Upper lobe of right lung (tissue), 1 donor: ENCODE measurements around the gene ALPP. TPM values are rescaled to one million over a fixed set of nuclear protein-coding genes. Genes with fewer than 3 reads are reported as not detected.
"Not testable (repeated sequence)": the region's sequence is repeated elsewhere in the genome, so short reads cannot be mapped to it uniquely, and the experiment has no call there.

ENCODE experiments used
- ATAC-seq: fragments of 200-7000 bp; cut with Tn5 transposase; one replicate; pipeline ENCODE4 v1.9.1; 2020; ENCODE audit warnings: mild to moderate bottlenecking, moderate library complexity
- DNase-seq: peaks from one replicate; pipeline ENCODE4 v3.0.0-alpha.2; 2020
- H3K27ac ChIP-seq: fragments of 200-600 bp; one replicate; pipeline ENCODE4 v1.8.0; 2022
- H3K27me3 ChIP-seq: fragments of 200-600 bp; one replicate; pipeline ENCODE4 v1.8.0; 2022; ENCODE audit warnings: mild to moderate bottlenecking
- H3K36me3 ChIP-seq: fragments of 200-600 bp; one replicate; pipeline ENCODE4 v1.8.0; 2022
- H3K4me1 ChIP-seq: fragments of 200-600 bp; one replicate; pipeline ENCODE4 v1.8.0; 2022
- H3K4me3 ChIP-seq: fragments of 200-600 bp; one replicate; pipeline ENCODE4 v1.8.0; 2022; ENCODE audit warnings: mild to moderate bottlenecking
- H3K9me3 ChIP-seq: fragments of 200-600 bp; one replicate; pipeline ENCODE4 v1.8.0; 2022
- CTCF ChIP-seq: fragments of 200-600 bp; IDR thresholded peaks from one replicate; pipeline ENCODE4 v1.8.0; 2022; ENCODE audit warnings: antibody characterized with exemption
- intact Hi-C: fragments of 100-400 bp; cut with DNase I; formaldehyde crosslinking; loops from one replicate; pipeline ENCODE4 v1.11.0; 2022
- total RNA-seq: library from RNA; stranded (reverse); fragmentation: NEBNext Ultra II Directional; extraction: Animal tissue kit (Norgen Biotek cat#: 25700); gene quantifications from one replicate; pipeline ENCODE4 v1.2.1, GENCODE V29; 2021
- donor health status: DM: no; HTN: yes; CAD: no; lungs with severe emphysema.

ALPP gene
- total RNA-seq, 1 donor from 2014 or later: 9.5 TPM

GRCh38 chr2:232361646-232362045, 16.9 kb upstream of the ALPP start:
- Histone ChIP-seq H3K27ac (no peak overlapping the region), H3K4me1 (no peaks in the 10 kb centered on the region), H3K36me3 (no peaks in the 10 kb centered on the region), H3K27me3 (no peaks in the 10 kb centered on the region), H3K4me3 (no peak overlapping the region), H3K9me3 (no peaks in the 10 kb centered on the region)
- TF ChIP-seq CTCF: no peak
- intact Hi-C loops: no loop called here
- DNase-seq (no peak), ATAC-seq (no peak)

- Histone ChIP-seq H3K27ac (no peak overlapping the region), H3K27me3 (no peaks in the 10 kb centered on the region), H3K36me3 (no peaks in the 10 kb centered on the region), H3K9me3 (no peaks in the 10 kb centered on the region), H3K4me3 (no peak overlapping the region), H3K4me1 (no peaks in the 10 kb centered on the region)
- ATAC-seq: no peak
- peak; percentile 50 for DNase-seq
- TF ChIP-seq CTCF: no peak
- intact Hi-C loops: no loop called here
Observed at GRCh38 chr2:232362174-232362900, 16.2 kb upstream of the ALPP start.

GRCh38 chr2:232363064-232363783, 15.3 kb upstream of the ALPP start:
- DNase-seq (peak; percentile 39), ATAC-seq (peak; percentile 11)
- H3K27ac ChIP-seq, H3K36me3 ChIP-seq, intact Hi-C loops, H3K9me3 ChIP-seq, H3K4me1 ChIP-seq, H3K27me3 ChIP-seq: not testable (repeated sequence)
- peak overlapping the region; percentile 25 for H3K4me3 ChIP-seq

GRCh38 chr2:232363784-232364615, 14.6 kb upstream of the ALPP start:
- no peak overlapping the region for H3K27ac ChIP-seq
- H3K9me3 ChIP-seq: no peaks in the 10 kb centered on the region
- TF ChIP-seq CTCF: no peak
- intact Hi-C loops: no loop called here
- H3K27me3 ChIP-seq: no peaks in the 10 kb centered on the region
- H3K36me3 ChIP-seq: no peaks in the 10 kb centered on the region
- DNase-seq (peak; percentile 46), ATAC-seq (peak; percentile 11)
- H3K4me3 ChIP-seq: peak overlapping the region; percentile 25
- H3K4me1 ChIP-seq: no peaks in the 10 kb centered on the region

GRCh38 chr2:232364806-232365594, 13.6 kb upstream of the ALPP start:
- H3K9me3 ChIP-seq, H3K4me1 ChIP-seq, H3K27ac ChIP-seq, H3K36me3 ChIP-seq, intact Hi-C loops, H3K27me3 ChIP-seq, H3K4me3 ChIP-seq: not testable (repeated sequence)
- DNase-seq (peak; percentile 61), ATAC-seq (peak; percentile 3)

- H3K9me3 ChIP-seq: no peaks in the 10 kb centered on the region
- DNase-seq: no peak
- no peak overlapping the region for H3K27ac ChIP-seq
- no peak overlapping the region for H3K4me3 ChIP-seq
- peak; percentile 11 for TF ChIP-seq CTCF
- no peaks in the 10 kb centered on the region for H3K27me3 ChIP-seq
- no peaks in the 10 kb centered on the region for H3K4me1 ChIP-seq
- intact Hi-C loops: no loop called here
- peak; percentile 65 for ATAC-seq
- no peaks in the 10 kb centered on the region for H3K36me3 ChIP-seq
Observed at GRCh38 chr2:232365621-232366321, 12.8 kb upstream of the ALPP start.

GRCh38 chr2:232366461-232366860, 12.1 kb upstream of the ALPP start:
- H3K9me3 ChIP-seq, ATAC-seq, H3K4me1 ChIP-seq, intact Hi-C loops, H3K27ac ChIP-seq, H3K27me3 ChIP-seq, DNase-seq, H3K4me3 ChIP-seq, H3K36me3 ChIP-seq: not testable (repeated sequence)
